Measurements from ENCODE around the gene PPL. TPM values are rescaled to one million over a fixed set of nuclear protein-coding genes. Genes with fewer than 3 reads are reported as not detected.
A peak's percentile ranks its signal among the peaks of the same experiment; 100 is the strongest.

PPL gene
- total and polyA plus RNA-seq, 2 of the 13 experiments (the other 11 are each of a cell fraction or from before 2014, with no cell fraction given): 5.7 to 6.6 TPM

DNA sequence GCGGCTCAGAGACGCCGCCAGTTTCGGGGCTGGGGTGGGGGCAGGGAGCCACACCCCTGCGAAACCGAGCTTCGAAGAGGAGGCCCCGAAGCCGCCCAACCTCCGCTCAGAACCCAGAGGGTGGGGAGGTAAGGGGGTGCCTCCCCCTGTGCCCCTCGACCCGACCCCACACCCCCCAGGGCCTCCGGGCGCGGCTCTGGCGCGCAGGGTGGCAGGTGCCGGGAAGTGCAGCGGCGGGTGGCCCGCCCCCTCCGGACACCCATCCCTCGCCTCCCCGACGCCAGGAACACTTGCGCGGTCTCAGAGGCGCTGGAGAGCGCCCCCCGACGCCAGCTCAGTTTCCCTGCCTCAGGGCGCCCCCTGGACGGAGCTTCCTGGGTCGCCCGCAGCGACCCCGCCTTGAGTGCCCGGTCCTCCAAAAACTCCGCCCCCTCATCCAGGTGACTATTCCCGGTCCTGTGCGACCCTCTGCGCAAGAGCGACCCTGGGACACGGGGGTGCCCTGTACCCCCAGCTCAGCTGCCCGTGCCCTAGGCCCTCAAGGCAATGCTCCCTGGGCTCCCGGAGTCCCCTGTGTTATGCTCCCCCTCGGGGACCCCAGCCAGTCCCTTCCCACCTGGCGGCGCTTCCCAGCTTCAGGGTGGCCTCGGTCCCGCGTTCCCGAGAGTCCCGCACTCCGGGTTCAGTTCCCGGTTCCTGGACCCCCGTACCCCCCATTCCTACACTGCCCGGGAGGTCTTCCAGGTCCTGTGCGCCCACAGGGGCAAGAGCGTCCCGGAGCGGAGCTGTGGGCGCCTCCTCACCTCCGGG lies 562 bp downstream of the PPL start (continued):
- TF ChIP-seq KLF11 (CRISPR knock-in tag; IDR thresholded peaks at IDR 0.05) (no peak), FOXP1 (IDR thresholded peaks at IDR 0.05) (no peak), FOXP1 (CRISPR knock-in tag; IDR thresholded peaks at IDR 0.05) (no peak), ISX (CRISPR knock-in tag; conservative IDR thresholded peaks at IDR 0.05) (no peak), FLYWCH1 (CRISPR knock-in tag; IDR thresholded peaks at IDR 0.05) (no peak), ZNF605 (CRISPR knock-in tag; IDR thresholded peaks at IDR 0.05) (peak; percentile 91), SATB2 (CRISPR knock-in tag; IDR thresholded peaks at IDR 0.05) (0 out of 2 replicates have a peak, but pooled peaks have one; percentile 20), MED8 (CRISPR knock-in tag; IDR thresholded peaks at IDR 0.05; ENCODE audit: insufficient replicate concordance) (no peak), GABPA (IDR thresholded peaks at IDR 0.05; ENCODE audit: low read depth, low read length) (no peak), GABPA (CRISPR knock-in tag; IDR thresholded peaks at IDR 0.05; ENCODE audit: low read depth) (no peak), JUN (CRISPR knock-in tag; IDR thresholded peaks at IDR 0.05) (no peak), ZNF552 (CRISPR knock-in tag; IDR thresholded peaks at IDR 0.05; ENCODE audit: borderline replicate concordance) (no peak), ZNF343 (CRISPR knock-in tag; IDR thresholded peaks at IDR 0.05) (0 out of 2 replicates have a peak, but pooled peaks have one; percentile 25), RFXANK (CRISPR knock-in tag; IDR thresholded peaks at IDR 0.05) (no peak; the same call in 1 of the 2 replicates), RBM22 (optimal IDR thresholded peaks at IDR 0.05; ENCODE audit: low read length) (no peak), XBP1 (CRISPR knock-in tag; IDR thresholded peaks at IDR 0.05) (no peak), AKAP8 (CRISPR knock-in tag; IDR thresholded peaks at IDR 0.05) (no peak), GABPB1 (CRISPR knock-in tag; IDR thresholded peaks at IDR 0.05) (peak; percentile 68; the same call in 1 of the 2 replicates)
- TF ChIP-seq, protein P1, sequence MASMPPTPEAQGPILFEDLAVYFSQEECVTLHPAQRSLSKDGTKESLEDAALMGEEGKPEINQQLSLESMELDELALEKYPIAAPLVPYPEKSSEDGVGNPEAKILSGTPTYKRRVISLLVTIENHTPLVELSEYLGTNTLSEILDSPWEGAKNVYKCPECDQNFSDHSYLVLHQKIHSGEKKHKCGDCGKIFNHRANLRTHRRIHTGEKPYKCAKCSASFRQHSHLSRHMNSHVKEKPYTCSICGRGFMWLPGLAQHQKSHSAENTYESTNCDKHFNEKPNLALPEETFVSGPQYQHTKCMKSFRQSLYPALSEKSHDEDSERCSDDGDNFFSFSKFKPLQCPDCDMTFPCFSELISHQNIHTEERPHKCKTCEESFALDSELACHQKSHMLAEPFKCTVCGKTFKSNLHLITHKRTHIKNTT (CRISPR knock-in tag; IDR thresholded peaks at IDR 0.05): no peak
- TF ChIP-seq, protein P2, sequence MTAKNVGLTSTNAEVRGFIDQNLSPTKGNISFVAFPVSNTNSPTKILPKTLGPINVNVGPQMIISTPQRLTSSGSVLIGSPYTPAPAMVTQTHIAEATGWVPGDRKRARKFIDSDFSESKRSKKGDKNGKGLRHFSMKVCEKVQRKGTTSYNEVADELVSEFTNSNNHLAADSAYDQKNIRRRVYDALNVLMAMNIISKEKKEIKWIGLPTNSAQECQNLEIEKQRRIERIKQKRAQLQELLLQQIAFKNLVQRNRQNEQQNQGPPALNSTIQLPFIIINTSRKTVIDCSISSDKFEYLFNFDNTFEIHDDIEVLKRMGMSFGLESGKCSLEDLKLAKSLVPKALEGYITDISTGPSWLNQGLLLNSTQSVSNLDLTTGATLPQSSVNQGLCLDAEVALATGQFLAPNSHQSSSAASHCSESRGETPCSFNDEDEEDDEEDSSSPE (CRISPR knock-in tag; IDR thresholded peaks at IDR 0.05): no peak; the same call in 1 of the 2 replicates
- TF ChIP-seq, protein P3, sequence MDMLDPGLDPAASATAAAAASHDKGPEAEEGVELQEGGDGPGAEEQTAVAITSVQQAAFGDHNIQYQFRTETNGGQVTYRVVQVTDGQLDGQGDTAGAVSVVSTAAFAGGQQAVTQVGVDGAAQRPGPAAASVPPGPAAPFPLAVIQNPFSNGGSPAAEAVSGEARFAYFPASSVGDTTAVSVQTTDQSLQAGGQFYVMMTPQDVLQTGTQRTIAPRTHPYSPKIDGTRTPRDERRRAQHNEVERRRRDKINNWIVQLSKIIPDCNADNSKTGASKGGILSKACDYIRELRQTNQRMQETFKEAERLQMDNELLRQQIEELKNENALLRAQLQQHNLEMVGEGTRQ (IDR thresholded peaks at IDR 0.05; ENCODE audit: low read depth, low read length): no peak
- TF ChIP-seq, protein P3 (CRISPR knock-in tag; IDR thresholded peaks at IDR 0.05; ENCODE audit: borderline replicate concordance): no peak
- TF ChIP-seq, protein P4, sequence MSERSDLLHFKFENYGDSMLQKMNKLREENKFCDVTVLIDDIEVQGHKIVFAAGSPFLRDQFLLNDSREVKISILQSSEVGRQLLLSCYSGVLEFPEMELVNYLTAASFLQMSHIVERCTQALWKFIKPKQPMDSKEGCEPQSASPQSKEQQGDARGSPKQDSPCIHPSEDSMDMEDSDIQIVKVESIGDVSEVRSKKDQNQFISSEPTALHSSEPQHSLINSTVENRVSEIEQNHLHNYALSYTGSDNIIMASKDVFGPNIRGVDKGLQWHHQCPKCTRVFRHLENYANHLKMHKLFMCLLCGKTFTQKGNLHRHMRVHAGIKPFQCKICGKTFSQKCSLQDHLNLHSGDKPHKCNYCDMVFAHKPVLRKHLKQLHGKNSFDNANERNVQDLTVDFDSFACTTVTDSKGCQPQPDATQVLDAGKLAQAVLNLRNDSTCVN (CRISPR knock-in tag; IDR thresholded peaks at IDR 0.05; ENCODE audit: borderline replicate concordance): no peak
- TF ChIP-seq, protein P5, sequence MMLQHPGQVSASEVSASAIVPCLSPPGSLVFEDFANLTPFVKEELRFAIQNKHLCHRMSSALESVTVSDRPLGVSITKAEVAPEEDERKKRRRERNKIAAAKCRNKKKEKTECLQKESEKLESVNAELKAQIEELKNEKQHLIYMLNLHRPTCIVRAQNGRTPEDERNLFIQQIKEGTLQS (CRISPR knock-in tag; IDR thresholded peaks at IDR 0.05): no peak

Data from HepG2 (cell line).